Cardiac septum (tissue), 1 donor: Measurements from ENCODE around the gene NCR2. TPM values are rescaled to one million over a fixed set of nuclear protein-coding genes. Genes with fewer than 3 reads are reported as not detected.
"Not testable (repeated sequence)": the region's sequence is repeated elsewhere in the genome, so short reads cannot be mapped to it uniquely, and the experiment has no call there.

Experiments used
- DNase-seq: peaks from one replicate; pipeline ENCODE4 v3.0.0-alpha.2; 2020; ENCODE audit warnings: low spot score
- intact Hi-C: fragments of 100-400 bp; cut with DNase I; formaldehyde crosslinking; loops from one replicate; pipeline ENCODE4 v1.14.0; 2022
- long read RNA-seq: library from polyadenylated mRNA; unstranded; transcript quantifications from one replicate; pipeline ENCODE4 v2.0.0, GENCODE V29; 2021
- total RNA-seq: library from RNA; stranded (reverse); fragmentation: NEBNext Ultra II Directional; extraction: Animal tissue kit (Norgen Biotek cat#: 25700); gene quantifications from one replicate; pipeline ENCODE4 v1.2.1, GENCODE V29; 2021
- donor health status: DM: no; HTN: no; CAD: no.

NCR2 gene
- not detected for total RNA-seq
- long read RNA-seq: 0 reads

GRCh38 chr6:41335296-41335695, at the start of gene NCR2:
Gene NCR2, plus strand, starts transcription at chr6:41335608. Its CDS starts 269 bp downstream, at chr6:41335877.
- DNase-seq: no peak
- intact Hi-C loops: no loop called here

GRCh38 chr6:41286544-41287346, 48.7 kb upstream of the NCR2 start, which contains the start of gene TREM1:
Gene TREM1, minus strand, starts transcription at chr6:41286682. Its CDS starts 27 bp downstream, at chr6:41286655.
- intact Hi-C loops: no loop called here
- peak; percentile 89 for DNase-seq

- intact Hi-C loops: no loop called here
- DNase-seq: no peak
These were observed 47.2 kb upstream of the NCR2 start for GRCh38 chr6:41288030-41288753.

GRCh38 chr6:41288754-41289129, 46.7 kb upstream of the NCR2 start:
- intact Hi-C loops: no loop called here
- no peak for DNase-seq

GRCh38 chr6:41289815-41290214, 45.6 kb upstream of the NCR2 start:
- intact Hi-C loops: no loop called here
- no peak for DNase-seq

- intact Hi-C loops: no loop called here
- DNase-seq: no peak
These were observed 43.7 kb upstream of the NCR2 start for GRCh38 chr6:41291717-41292116.

GRCh38 chr6:41294214-41294872, 41.1 kb upstream of the NCR2 start:
- intact Hi-C loops: no loop called here
- no peak for DNase-seq

GRCh38 chr6:41297248-41297647, 38.2 kb upstream of the NCR2 start:
- intact Hi-C loops: not testable (repeated sequence)

GRCh38 chr6:41298785-41299502, 36.5 kb upstream of the NCR2 start:
- DNase-seq: no peak
- intact Hi-C loops: no loop called here

More at GRCh38 chr6:41297248-41297647, 38.2 kb upstream of the NCR2 start:
- not testable (repeated sequence) for DNase-seq

GRCh38 chr6:41302638-41303037, 32.8 kb upstream of the NCR2 start:
- DNase-seq: no peak
- intact Hi-C loops: no loop called here

- DNase-seq: no peak
- intact Hi-C loops: no loop called here
These were observed 29.1 kb upstream of the NCR2 start for GRCh38 chr6:41306187-41306854.

GRCh38 chr6:41315203-41315602, 20.2 kb upstream of the NCR2 start:
- intact Hi-C loops: loop anchor here (10.0 kb wide), 1 partner anchor 1970 kb away; no protein-coding TSS in a partner anchor
- no peak for DNase-seq

GRCh38 chr6:41315943-41316620, 19.3 kb upstream of the NCR2 start:
- DNase-seq: no peak
- intact Hi-C loops: loop anchor here (10.0 kb wide), 1 partner anchor 1971 kb away; no protein-coding TSS in a partner anchor

- intact Hi-C loops: loop anchor here (10.0 kb wide), 1 partner anchor 1973 kb away; no protein-coding TSS in a partner anchor
- DNase-seq: no peak
These were observed 17.2 kb upstream of the NCR2 start for GRCh38 chr6:41318261-41318653.

GRCh38 chr6:41318654-41319565, 16.5 kb upstream of the NCR2 start:
- intact Hi-C loops: loop anchor here (10.0 kb wide), 1 partner anchor 1974 kb away; no protein-coding TSS in a partner anchor
- DNase-seq: peak; percentile 92

GRCh38 chr6:41321183-41321582, 14.2 kb upstream of the NCR2 start:
- intact Hi-C loops: no loop called here
- DNase-seq: no peak

GRCh38 chr6:41325446-41326066, 9.9 kb upstream of the NCR2 start:
- no peak for DNase-seq
- intact Hi-C loops: no loop called here
